GM19372 (cell line): ENCODE data around the gene IMMP2L.

Experiments used
- ATAC-seq: cut with Tn5 transposase; IDR thresholded peaks from one replicate; pipeline ENCODE4 v1.9.1; 2021; ENCODE audit warnings: mild to moderate bottlenecking, low read depth, moderate library complexity; ENCODE audit not compliant: unreplicated experiment

The IMMP2L gene

DNA sequence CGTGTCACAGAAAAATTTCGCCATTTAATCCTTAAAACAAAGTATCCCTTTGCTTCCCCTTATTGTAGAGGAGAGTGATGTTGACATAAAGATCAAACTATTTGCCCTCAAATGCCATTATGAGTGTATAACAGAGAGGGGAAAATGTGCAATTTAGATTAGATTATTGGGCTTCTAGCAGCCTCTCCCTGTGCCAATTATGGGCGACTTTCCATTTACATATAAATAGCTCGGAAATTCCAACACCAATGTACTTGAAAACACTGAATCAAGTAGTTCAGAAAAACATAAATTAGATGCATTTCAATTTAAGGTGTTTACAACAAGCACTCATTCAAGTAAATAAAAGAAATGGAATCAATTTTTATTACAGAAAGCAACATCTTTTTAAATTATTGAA is 535.9 kb downstream of the IMMP2L start:
- ATAC-seq: no peak

DNA sequence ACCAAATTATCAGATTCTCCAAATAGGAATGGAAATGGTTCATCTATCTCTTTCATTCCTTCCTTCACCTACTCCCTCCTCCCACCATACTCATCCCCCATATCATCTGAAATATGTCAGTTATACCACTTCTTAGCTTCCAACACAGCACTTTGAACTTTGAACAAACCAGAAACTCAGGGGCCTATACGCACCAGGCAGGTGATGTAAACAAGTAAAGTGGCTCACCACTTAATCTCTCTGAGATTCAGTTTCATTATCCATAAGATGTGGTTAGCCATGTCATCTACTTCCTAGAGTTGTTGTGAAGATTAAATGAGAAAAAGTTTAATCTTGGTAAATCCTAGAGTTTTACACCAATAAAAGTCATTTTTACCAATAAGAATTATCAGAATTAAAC is 537.3 kb downstream of the IMMP2L start:
- peak; percentile 30 for ATAC-seq

DNA sequence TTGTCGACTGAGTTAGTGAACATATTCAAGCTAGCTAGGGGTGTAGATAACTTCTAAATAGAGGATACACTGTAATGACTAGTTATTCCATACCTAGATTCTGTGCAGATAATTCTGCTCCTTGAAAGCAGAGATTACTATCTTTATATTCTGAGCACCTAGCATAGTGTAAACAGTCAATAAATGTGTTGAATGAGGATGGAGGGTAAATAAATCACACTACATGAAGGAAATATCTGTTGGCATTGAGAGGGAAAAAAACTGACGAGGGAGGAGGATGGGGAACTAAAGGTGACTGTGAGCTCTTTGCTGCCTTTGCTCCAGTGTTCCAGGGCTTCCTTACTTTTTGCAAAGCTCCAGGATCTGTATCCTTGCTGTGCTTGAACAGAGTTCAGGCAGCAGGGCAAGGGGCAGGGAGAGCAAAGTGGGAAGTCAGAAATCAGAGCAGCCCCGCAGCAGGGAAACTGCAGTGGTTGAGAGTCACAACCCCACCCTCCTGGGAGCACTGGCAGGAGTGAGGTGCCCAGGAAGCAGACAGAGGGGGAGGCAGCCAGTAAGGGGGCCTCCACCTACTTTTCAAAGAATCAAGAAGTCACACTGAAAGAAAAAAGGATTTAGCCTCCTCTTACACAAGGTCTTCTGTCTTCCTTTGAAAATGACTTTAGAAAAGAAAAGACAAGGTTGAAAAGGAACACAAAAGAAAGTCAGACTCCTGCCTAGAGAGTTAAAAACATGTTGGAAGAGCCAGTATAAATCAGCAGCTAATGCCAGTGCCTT is 543.1 kb downstream of the IMMP2L start:
- ATAC-seq: no peak

DNA sequence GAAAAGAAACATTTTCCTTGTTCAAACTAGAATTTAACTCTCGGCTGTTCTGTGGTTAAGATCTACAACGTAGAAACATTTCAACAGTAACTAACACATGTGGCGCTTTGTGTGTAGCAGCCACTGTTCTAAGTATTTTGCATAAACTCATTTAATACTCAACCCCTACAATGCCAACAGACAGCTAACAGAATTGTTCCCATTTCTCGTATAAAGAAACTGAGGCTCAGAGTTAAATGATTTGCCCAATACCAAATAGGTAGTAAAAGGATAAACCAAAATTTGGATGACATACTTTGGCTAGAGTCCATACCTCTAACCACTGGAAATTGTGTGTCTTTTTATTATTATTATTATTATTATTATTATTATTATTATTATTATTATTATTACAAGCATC is 543.8 kb downstream of the IMMP2L start:
- ATAC-seq: no peak

DNA sequence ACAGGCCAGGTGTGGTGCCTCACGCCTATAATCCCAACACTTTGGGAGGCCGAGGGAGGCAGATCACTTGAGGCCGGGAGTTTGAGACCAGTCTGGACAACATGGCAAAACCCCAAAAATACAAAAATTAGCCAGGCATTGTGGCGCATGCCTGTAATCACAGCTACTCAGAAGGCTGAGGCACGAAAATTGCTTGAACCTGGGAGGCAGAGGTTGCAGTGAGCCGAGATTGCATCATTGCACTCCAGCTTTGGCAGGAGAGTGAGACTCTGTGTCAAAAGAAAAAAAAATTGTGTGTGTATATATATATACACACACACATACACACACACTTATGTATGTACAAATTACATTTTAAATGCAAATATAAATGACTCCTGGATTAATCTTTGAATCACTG is 548.2 kb downstream of the IMMP2L start:
- ATAC-seq: no peak

DNA sequence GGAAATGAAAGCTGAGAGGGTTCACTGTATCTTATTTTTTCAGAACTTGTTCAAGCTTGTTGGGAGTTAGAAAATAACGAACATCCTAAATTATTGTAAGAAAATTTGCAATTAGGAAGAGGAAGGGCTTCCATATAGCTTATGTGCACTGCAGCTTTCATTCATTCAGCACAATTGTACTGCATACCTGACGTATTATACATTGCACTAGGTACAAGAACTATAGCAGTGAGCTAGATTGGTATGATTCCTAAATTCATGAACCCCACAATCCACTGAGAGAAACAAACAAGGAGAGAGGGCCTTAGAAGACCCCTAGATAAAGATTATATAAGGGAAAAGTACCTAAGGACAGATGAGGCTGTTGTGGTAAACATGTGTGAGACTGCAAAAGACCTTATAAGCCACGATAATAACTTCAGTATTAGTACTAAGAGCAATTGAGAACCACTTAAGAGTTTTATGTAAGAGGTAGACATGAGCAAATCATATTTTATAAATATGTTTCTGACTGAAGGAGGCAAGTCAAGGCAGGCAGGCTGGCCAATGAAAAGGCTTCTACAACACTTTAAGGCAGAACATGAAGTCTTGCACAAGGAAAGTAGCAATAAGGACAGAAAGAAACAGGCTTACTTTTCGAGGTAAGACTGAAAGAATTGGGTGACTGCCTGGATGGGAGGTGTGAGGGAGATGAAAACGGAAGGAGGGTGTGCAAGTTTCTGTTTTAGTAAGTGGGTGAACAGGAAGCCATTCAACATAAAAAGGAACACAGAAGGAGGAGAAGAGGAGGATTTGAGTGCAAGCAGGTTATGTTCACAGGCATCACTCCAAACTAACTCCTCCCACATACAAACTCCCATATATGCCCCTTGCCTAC is 549.3 kb downstream of the IMMP2L start:
- ATAC-seq: peak; percentile 91

DNA sequence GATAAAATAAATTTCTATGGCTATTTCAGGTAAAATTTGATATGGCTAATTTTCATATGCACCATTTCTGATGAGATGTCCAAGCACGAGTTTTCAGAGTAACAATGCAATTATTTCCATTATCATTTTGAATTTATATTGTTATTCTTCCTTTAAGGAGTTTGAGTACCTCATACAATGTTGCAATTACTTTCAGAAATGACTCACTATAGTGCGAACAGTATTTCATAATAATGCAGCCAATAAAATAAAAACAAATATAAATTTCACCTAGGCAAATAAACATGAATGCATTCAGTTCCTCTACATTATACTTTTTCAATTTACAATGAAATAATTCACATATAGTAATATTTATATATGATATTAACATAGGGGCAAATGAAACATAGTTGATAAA is 550.1 kb downstream of the IMMP2L start:
- no peak for ATAC-seq

DNA sequence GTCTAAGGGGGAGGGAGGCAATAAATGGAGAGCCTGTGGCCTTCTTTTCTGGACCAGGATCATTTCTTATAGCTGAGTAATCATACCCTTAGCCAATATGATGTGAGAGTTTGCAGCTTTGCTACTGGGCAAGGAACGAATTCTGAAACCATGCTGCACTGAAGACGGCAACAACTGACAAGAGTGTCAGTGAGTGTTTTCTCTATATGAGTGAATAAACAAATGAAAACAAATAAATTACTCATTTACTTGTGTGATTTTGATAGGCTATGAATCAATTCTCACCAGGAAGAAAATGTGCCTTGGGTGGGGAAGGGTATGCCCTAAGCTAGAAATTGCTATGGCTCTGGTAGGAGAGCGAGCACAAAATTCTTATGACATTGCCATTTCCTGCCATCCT is 550.8 kb downstream of the IMMP2L start:
- ATAC-seq: no peak

DNA sequence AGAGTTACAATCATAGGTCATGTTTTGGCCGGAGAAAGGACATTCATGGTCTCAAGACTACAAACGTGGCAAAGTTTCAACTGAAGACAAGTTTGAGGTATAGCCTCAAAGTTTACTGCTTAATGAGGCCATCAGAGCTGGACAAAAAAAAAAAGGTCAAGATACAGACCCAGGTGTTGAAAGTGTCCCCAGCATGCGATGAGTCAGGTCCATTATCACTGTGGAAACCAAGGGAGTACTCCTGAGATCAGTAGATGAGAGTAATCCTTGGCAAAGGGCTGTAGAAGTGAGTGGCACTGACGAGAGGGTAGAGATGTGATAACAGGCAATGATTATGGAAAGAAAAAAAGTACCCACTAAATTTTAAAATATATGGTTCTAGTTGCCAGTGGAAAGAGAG is 551.5 kb downstream of the IMMP2L start:
- ATAC-seq: no peak

DNA sequence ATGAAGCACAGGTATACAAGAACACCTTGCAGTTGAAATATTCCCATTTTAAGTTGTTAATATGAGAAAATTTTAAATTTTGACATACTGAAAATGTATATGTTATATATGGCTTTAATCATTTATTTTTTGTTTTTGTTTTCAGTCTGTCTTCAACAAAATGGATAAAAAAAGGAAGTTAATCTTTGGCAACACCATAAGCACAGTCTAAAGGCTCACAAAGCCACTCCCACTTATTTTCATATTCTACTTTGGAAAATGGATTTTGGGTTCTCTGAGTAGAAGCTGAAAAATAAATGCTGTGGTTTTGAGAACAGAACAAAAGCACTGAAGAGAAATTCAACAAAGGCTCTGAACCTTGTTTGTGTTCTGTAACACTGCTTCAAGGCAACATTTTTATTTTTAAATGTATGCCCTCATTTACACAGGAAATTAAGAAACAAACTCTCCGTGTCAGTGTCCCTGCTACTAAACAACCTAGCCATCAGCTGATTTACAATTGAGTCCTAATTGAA is 552.7 kb downstream of the IMMP2L start:
- ATAC-seq: no peak

DNA sequence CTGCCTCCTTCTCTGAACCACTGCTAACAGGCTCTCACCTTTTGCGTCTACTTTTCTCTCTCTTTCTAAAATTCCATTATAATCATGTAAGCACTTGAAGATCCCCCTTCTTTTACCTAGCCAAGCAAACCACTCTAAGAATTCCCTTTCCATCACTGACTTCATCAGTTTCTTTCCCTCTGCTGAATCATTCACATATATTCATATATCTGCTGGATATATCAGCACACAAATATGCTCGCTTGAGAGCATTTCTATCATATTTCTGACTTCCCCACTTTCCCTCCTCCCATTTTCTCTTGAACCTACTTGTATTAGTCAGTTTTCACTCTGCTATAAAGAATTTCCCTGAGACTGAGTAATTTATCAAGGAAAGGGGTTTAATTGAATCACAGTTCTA is 555.6 kb downstream of the IMMP2L start:
- no peak for ATAC-seq

DNA sequence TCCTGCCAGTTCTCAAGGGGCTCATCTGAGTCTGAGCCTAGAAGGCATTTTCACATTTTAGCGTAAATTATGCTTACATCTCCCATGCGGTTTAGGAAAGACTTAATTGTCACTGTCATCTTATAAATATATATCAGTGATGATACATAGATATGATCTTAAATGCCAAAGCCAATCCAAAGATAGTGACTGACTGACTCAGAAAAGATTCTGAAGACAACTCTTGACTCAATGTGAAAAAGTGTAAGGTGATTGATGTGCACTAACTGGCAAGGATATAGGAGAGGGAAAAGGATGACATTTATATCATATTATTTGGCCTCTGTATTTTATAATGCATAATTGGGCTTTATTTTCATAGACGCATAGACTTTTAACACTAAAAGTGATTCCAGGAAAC is 556.3 kb downstream of the IMMP2L start:
- ATAC-seq: no peak

DNA sequence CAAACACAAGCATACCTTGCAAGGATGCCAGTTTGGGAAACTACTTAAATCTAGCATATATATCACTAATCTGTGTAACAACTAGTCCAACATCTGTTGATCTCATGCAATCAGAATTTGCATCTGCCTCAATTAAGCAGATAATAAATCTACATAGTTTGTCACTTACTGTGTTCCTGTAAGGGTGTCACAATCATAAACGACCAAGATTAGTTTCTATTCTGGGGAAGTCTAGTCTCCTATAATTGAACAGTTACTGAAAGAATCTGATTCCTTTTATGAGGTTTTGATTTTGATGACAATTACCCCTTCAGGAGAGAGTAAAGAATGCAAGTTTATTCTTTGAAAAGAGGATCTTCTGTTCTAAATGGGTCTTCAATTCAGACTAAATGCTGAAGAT is 556.8 kb downstream of the IMMP2L start:
- ATAC-seq: no peak

DNA sequence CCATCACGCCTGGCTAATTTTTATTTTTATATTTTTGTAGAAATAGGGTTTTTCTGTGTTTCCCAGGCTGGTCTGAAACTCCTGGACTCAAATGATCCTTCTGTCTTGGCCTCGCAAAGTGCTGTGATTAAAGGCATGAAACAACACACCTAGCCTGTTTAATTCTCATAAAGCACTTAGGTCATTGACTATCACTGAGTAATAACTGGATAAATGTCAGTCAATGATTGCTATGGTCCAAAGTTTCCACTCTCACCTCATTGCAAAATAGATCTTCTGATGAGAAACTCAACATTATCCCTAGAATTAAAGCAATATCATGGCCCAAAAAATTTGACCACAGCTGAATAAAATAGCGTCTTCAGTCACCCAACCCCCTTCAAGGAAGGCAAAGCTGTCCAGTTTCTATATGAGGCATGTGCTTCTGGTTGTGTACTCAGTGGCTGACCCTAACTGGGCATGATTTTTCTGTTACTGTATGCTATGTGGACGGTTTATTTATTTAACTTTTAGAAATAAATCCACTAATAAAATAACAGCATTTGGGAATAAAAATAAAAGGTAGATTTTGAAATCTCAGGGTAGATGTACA is 557.9 kb downstream of the IMMP2L start:
- ATAC-seq: no peak

DNA sequence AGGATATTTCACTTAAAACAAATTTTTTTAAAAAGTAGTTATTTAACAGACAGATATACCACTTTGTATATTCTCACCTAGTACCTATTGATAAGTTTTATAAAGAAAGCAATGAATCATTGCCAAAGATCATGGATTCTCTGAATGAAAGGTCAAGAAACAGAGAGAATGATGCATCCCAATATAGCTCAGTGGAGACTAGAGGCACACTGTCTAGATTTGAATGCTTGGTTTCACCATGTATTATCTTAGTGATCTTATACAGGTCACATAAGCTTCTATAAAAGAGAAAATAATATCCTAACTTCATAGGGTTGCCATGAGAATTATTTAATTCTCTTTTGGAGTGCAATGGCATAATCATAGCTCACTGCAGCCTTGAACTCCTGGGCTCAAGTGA is 558.4 kb downstream of the IMMP2L start:
- ATAC-seq: no peak

DNA sequence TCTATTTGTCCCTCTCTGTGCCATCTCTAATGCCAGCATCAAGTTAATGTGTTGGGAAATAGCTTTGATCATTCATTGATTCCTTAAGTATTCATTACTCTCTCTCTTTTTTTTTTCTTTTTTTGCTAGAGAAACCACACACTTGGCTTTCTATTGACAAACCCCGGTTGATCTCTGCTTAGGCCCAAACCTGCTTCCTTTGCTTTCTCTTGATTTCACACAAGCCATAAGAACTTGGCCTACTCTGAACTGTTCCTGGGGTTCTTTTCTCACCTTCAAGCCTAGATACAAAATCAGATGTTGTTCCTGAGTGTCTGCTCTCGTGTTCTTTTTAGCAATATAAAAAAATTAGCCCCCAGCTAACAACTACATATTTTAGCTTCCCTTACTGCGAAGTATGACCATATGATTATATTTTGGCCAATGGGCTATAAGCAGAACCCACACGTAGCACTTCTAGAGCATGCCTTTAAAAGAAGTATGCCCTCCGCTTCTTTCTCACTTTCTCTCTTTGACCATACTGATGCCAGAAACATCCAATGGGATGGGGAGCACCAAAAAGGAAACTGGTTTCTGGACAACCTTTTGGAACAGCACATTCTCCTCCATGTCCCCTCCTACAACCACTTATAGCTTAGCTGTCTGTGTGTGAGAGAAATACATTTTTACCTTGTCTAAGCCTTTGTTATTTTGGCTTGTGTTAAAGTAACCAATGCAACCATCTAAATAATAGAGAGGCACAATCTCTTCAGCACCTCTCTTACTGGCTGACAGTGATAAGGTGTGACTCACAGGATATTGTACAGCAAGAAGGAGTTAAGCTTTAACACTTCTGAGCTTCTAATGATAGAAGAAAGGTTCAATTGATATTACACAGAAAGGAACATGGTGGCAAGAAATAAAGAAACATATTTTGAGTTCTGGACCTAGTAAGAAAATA is 568.0 kb downstream of the IMMP2L start:
- no peak for ATAC-seq

DNA sequence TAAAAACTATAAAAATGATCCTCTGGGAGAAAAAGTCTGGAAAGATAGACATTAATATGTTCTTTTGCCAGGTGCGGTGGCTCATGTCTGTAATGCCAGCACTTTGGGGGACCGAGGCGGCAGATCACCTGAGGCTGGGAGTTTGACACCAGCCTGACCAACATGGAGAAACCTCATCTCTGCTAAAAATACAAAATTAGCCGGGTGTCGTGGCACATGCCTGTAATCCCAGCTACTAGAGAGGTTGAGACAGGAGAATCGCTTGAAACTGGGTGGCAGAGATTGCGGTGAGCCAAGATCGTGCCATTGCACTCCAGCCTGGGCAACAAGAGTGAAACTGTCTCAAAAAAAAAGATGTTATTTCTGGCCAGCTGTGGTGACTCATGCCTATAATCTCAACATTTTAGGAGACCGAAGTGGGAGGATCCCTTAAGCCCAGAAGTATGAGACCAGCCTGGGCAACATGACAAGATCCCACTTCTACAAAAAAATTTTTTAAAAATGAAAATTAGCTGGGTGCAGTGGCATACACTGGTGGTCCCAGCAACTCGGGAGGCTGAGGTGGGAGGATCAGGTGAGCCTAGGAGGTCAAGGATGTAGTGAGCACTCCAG is 573.3 kb downstream of the IMMP2L start:
- no peak for ATAC-seq

DNA sequence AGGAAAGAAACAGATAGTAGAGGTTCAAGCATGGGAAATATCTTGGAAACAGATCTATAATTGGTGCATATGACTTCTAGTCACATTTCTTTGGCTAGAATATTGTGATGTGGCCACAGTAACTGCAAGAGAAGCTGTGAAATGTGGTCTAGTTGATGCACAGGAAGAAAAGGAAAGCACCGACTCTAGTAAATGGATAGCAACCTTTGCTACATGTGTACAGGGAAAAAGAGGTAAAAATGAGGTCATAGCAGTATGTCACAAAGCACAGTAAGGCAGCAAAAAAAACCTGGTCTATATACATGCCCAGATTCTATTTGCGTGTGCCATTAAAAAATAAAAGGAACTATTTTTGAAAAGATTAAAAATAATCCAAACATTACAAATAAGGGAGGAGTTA is 573.9 kb downstream of the IMMP2L start:
- no peak for ATAC-seq

DNA sequence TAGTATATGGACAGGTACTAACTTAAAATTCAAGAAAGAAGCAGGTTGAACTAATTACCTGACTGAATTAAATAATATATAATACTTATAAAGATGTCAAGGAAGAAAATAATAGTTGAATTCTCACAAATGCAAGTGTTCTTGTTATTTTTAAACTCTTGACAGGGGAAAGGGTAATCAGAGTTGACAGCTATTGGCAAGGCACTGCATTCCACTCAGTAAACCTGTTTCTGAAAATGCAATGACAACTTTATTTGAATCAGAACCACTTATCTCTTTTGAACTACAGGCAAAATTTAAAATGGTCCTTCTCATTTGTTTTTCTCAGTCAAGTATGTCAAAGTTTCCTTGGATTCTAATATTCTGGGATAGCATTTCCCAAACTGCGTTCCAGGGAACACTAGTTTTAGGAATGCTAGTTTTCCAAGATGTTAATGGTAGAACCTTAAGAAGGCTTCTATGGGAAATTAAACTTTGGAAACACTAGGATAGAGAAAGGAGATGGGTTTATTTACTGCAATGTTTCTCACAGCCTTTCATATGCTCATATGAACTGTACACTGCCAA is 575.1 kb downstream of the IMMP2L start:
- no peak for ATAC-seq
